Cardiac atrium fibroblast (primary cell): ENCODE data around the gene PRIM1. TPM values are rescaled to one million over a fixed set of nuclear protein-coding genes. Genes with fewer than 3 reads are reported as not detected.

Source experiments
- total RNA-seq: library from RNA; depleted of rRNA; stranded (reverse); fragments of >200 nt; gene quantifications from 2 replicates; pipeline ENCODE4 v1.2.3, GENCODE V29; 2015

Gene PRIM1
- 3.1 and 4.9 TPM in 2 replicates for total RNA-seq

DNA sequence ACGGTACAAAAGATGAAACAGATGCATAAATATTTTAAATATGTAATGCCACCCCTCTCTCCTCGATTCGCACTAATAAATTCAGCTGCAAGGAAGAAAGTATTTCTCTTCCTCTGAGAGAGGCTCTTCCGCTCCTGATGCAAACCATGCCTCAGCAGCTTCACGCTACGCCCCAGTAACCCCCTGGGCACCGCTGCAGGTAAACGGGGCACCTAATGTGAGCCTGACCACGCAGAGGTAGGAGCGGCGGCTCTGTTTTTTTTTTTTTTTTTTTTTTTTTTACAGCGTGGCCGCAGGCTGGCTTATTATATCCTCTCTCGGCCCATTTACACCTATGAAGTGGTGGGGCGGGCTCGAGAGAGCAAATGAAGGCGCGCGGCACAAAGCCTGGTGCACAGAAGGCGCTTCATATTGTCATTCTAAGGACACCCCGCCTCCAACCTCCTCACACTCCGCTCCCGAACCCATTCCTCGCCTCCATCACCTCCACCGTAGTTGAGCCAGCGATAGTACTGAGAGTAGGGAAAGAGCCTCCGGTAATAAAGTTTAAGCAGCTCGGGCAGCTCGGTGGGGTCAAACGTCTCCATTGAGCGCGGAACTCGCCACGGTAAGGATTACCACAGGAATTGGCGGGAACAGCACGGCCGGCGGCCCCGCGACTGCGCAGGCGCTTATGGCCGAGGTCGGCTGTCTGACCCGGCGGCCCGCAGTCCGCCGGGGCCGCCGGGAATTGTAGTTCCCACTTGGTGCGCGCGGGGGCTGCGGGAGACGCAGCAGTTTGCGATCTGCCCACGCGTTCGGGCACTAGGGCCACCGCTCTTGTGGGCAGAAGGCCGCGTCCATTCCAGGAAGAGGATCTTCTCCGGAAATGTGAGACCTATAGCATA lies at the start of gene PRIM1:
Gene PRIM1 (minus strand): TSS at position 612 of the 887 bp plus-strand sequence. CDS start 25 bp downstream, at position 587.

DNA sequence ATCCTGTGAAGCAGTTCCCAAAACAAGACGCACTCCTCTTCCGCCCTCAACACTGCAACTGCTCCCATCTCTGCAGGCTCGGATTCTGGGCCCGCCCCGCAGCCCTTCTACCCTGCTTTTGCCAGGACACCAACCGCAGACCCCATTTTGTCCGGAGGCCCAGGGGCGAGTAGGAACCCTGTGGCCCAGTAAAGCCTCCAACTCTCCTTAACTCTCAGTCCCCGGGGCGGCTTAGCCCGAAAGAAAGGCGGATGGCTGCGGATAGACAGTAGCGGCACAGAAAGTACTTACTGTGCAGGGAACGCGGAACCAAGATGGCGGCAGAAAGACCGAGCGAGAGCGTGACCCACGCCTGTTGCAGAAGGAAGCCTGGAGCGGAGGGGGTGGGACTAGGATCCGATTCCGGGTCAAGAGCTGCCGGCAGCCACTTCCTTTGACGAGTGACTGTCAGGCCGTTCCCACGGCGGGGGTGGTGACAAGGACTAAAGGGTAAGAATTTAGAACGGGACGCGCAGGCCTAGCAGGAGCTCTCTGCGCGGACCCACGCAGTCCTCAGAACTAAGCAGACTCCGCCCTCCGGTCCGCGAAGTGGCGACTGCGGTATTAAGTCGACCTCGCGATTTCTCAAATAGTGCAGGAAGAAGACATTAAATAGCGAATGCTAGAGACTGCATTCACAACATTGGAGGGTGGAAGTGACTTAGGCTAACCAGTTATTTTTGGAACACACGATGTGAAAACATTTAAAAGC lies 27.0 kb downstream of the PRIM1 start, which contains the start of gene NACA:
Gene NACA (minus strand): TSS at position 328 of the 751 bp plus-strand sequence. CDS start 778 bp downstream, outside the sequence.

DNA sequence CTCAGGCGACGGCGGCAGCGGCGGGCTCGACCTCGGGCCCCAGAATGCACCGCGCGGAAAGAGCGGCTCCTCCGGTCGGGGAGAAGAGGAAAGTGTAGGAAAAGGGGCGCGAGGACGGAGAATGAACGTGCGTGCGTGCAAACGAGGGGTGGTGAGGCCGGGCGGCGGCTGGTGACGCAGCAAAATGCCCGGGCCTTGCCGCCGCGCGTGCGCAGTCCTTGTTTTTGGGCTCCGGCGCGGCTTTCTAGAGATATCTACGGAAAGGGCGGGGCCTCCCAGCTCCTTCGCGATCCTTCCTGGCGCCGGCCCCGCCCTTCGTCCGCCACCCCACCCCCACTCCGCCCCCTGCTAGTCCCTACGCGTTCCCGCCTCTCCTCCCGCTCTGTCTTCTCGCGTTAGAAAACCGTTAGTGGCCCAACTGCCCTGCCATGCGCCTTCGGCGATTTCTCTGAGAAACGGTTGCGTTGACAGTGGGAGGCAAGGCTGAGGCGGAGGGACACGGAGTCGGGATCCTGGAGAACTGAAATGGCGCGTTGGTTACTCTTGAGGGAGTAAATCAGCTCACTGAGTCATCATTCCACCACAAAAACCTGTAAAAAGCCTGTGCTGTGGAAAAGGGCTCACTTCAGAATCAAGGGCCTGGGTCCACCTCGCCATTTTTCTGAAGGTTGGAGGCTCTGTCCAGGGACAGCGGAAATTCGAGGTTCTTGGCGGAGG lies 63.8 kb downstream of the PRIM1 start, which contains the start of gene PTGES3:
Gene PTGES3 (minus strand): TSS at position 156 of the 717 bp plus-strand sequence. CDS start 285 bp downstream, outside the sequence.

Other genes with a start within 250 kb of the PRIM1 start
- gene RBMS2, start 230.5 kb downstream of the PRIM1 start, total RNA-seq = 14.9 and 15.3 TPM in 2 replicates
- gene BAZ2A, start 122.0 kb downstream of the PRIM1 start, total RNA-seq = 16.6 and 25.3 TPM in 2 replicates
- gene ATP5F1B, start 106.3 kb downstream of the PRIM1 start, total RNA-seq = 446 and 462 TPM in 2 replicates
- gene PTGES3, start 64.0 kb downstream of the PRIM1 start, total RNA-seq = 51.6 and 57.3 TPM in 2 replicates
- gene NACA, start 27.0 kb downstream of the PRIM1 start, total RNA-seq = 957 and 1,036 TPM in 2 replicates
- 0.16 TPM in 1 of 2 replicates, not detected in the other for gene HSD17B6, start 11.0 kb upstream of the PRIM1 start, total RNA-seq
- gene SDR9C7, start 182.1 kb upstream of the PRIM1 start, total RNA-seq = not detected in 2 replicates
- gene RDH16, start 205.3 kb upstream of the PRIM1 start, total RNA-seq = not detected in 2 replicates